Loucy (cell line): Measurements from ENCODE around the gene DLGAP1.

ENCODE experiments used
- CTCF ChIP-seq: fragments of 200-600 bp; sonication (generic); conservative IDR thresholded peaks from 2 replicates; pipeline ENCODE4 v1.5.1; 2014; ENCODE audit warnings: mild to moderate bottlenecking, antibody characterized with exemption, low read length
- EZH2phosphoT487 ChIP-seq: fragments of 200-600 bp; IDR thresholded peaks from 2 replicates; pipeline ENCODE4 v1.6.1; 2018; ENCODE audit warnings: antibody characterized with exemption, mild to moderate bottlenecking, moderate library complexity, borderline replicate concordance

GRCh38 chr18:3886575-3887322 is 568.4 kb downstream of the DLGAP1 start:
- no peak for TF ChIP-seq CTCF
- no peak for TF ChIP-seq EZH2phosphoT487
